Head of caudate nucleus (tissue), 42 donors: Measurements from ENCODE around the gene FRMD1.
A peak's percentile ranks its signal among the peaks of the same experiment; 100 is the strongest.

Source experiments
- DNase-seq, 42 donors: peaks; one replicate each; pipeline versions ENCODE4 v3.0.0 to v3.0.0-alpha.2; 2020 to 2021; ENCODE audit warnings: mixed read lengths in 7 of 42
- intact Hi-C: fragments of 100-400 bp; cut with DNase I; formaldehyde crosslinking; loops from one replicate; pipeline ENCODE4 v1.15.0; 2022

FRMD1 gene

GRCh38 chr6:168067081-168067759, 11.8 kb downstream of the FRMD1 start:
- intact Hi-C loops, result no loop called here
- no peak for DNase-seq

DNA sequence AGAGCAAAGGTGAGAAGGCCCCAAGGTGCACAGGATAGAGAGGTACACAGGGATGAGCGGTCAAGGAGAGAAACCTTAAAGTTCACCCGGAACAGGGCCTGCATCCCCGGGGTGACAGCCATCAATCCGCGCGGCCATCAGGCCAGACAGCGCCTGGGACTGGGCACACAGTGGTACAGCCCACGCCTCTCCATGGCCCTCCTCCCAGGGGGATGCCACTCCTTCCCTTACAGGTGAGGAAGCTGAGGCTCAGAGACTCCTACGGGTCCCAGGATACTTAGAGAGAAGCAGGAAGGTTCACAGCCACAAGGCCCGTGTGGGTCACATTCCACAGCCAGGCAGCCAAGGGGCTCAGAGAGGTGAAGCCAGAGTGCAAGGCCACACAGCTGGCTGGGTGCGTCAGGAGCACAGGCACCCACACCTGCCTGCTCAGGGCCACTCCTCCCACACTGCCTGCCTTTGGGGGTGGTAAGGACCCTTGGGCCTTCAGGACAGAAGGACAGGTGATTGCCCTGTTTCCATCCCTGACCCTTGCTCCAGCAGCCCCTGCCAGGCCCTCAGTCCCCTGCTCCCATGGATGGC, 14.7 kb downstream of the FRMD1 start:
- intact Hi-C loops, result no loop called here
- no peak for DNase-seq

DNA sequence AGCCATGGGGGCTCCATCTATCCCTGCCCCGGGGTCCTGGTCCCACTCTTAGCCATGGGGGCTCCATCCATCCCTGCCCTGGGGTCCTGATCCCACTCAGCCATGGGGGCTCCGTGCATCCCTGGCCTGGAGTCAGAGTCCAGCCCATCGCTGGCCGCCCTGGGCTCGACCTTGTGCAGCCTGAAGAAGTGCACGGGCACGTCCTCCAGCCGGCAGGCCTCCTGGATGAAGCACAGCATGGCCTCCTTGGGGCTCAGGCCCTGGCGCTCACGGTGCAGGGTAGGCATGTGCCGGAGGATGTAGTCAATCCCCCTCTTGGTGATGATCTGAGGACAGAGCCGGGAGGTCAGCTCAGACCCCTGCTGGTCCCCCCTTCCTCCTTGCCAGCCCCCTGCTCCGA, 15.6 kb downstream of the FRMD1 start:
- intact Hi-C loops, result no loop called here
- no peak for DNase-seq

DNA sequence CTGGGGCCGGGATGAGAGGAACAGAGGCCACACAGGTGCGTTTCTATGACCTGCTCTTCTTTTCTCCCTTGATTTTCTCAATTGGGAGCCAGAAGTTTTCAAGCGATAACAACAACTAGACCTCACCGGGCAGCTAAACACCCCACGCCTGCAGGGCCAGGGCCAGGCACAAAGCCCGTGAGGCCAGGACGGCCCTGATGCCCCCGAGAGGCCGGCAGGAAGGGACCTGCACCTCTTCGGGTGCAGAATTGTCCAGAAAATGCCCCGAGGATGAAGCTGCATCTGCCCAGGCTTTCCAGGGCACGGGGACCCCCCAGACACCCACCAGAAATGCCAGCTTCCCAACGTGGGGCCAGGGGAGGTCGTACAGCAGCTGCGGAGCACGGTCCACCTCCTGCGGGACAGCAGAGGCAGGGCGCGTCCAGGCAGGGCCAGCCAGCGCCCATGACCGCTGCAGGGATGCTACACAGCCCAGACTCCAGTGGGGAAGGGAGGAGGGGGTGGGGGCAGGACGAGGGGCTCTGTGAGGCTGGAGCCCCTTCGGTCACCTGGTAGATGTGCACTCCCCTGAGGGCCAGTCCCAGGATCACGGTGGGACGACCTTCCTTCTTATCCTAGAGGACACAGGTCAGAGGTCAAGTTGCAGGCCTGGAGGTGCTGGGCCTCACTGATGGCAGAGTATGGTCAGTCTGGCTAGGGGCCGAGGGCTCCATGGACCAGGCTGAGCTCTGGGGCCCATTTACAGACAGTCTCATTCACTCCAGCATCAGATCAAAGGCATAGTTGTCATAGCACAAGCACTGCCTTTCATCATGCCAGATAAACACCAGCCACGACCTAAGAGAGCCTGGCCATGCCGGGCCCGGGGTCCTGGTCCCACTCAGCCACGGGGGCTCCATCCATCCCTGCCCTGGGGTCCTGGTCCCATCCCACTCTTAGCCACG, 16.4 kb downstream of the FRMD1 start:
- no peak for DNase-seq
- intact Hi-C loops, result no loop called here

- no peak for DNase-seq
- intact Hi-C loops, result no loop called here
Measured at GRCh38 chr6:168061269-168062210, 17.5 kb downstream of the FRMD1 start.

DNA sequence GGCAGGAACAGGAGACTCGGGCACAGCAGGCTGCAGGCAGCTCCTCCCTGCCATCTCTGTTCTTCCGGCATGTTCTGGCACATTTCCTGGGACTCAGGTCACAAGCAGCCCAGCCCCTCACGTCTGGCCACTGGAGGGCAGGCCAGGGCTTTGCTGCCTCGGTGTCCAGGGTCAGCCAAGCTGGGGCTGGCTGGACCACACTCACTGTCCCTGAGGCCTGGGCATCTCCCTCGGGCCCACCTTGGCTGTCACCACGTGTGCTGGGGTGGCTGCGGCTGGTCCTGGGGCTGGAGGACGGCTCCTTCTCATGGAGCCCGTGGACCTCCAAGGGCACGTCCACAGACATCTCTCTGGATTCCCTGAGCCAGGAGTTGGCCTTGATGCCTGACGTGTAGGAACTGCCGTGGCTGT, 18.5 kb downstream of the FRMD1 start:
- DNase-seq, result peak in 41 of 42 donors; percentile 35 to 86 (median 67)
- intact Hi-C loops, result no loop called here

DNA sequence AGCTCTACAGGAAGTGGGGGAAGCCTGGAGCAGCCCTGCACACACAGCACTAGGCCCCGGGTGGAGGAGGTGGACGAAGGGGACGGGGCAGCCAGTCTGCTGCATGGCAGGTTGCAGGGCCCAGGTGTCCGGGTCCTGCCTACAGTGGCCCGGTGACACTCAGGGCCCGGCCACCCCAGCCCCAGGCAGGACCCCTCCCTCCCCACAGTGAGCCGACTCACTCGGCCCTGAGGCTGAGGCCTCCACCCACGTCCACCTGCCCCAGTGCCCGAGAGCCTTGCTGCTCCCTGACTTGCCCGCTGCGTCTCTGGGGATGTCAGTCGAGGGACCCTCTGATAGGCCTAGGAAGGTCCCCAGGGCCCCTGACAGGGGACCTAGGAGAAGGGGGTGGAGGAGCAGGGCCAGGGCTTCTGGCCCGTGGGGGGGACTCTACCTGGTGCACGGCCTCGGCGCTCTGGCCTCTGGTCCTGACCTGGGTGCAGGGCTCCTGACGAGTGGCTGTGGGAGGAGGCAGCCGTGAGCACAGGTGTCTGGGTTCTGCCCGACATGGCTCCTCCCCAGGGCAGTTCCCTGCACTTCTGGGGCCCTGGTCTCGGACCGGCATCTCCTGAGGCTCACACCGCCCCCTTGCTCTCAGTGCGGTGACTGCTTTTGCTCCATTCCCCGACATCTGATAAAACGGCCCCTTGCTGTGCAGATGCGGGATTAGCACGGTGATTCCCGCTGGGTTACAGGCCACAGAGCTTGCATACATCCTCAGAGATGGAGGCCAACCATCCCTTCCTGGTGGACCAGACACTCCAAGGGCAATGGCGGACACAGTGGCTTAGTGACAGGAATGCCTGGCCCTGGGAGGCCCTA, 20.1 kb downstream of the FRMD1 start:
- intact Hi-C loops, result no loop called here
- no peak for DNase-seq

DNA sequence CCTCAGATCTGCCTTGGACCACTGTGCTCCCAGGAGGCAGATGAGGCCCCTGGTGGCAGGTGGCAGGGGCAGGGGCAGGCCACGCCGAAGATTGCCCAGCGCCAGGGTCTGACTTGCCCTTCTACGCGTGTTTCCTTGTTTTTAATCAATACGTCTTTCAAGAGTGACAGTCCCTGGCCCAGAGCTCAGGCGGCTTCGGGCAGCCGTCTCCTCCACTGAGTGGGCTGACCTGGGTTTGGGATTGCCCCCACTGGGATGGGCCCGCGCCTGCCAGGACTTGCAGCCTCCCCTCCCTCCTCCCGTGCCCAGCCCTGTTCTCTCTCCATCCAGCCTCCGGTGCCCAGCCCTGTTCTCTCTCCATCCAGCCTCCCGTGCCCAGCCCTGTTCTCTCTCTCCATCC, 21.2 kb downstream of the FRMD1 start:
- DNase-seq, result no peak
- intact Hi-C loops, result no loop called here

- intact Hi-C loops, result no loop called here
- no peak for DNase-seq
Measured at GRCh38 chr6:168056892-168057527, 22.0 kb downstream of the FRMD1 start.

GRCh38 chr6:168055696-168056489, 23.1 kb downstream of the FRMD1 start:
- intact Hi-C loops, result no loop called here
- no peak for DNase-seq

- intact Hi-C loops, result no loop called here
- no peak for DNase-seq
Measured at GRCh38 chr6:168054765-168055560, 24.0 kb downstream of the FRMD1 start.

DNA sequence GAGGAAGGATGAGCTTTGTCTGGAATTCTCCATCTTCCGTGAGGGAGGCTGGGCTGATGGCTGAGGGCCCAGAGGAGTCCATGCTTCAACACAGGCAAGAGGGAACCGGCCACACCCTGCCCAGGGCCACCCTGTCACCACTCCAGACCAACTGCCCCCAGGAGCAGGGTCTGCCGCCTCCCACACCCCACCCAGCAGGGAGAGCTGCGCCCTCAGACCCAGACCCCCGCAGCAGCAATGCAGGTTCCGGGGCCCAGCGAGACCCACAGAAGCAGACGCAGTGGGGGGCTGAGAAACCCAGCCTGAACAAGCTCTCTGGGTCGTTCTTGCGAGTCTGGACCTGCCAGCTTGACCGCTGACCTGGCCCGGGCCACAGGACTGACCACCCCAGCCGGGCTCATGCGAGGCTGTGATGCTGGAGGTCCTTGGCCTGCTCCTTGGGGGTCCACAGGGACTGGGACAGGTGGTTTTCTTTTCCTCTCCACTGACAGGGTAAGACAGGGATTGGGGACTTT, 25.0 kb downstream of the FRMD1 start:
- intact Hi-C loops, result no loop called here

GRCh38 chr6:168053086-168053956, 25.7 kb downstream of the FRMD1 start:
- no peak for DNase-seq
- intact Hi-C loops, result no loop called here

More for the DNA sequence above, 25.0 kb downstream of the FRMD1 start:
- DNase-seq, result no peak

- intact Hi-C loops, result no loop called here
- no peak for DNase-seq
Measured at GRCh38 chr6:168052291-168052891, 26.6 kb downstream of the FRMD1 start.
